Uterus (tissue), 2 donors: Measurements from ENCODE around the gene NUTF2.

Experiments
- POLR2A ChIP-seq, 2 donors: fragments of 450-650 bp; IDR thresholded peaks; one replicate each; pipeline ENCODE4 v1.6.1; 2016; ENCODE audit warnings: antibody characterized with exemption in 2 of 2, mild to moderate bottlenecking in 1 of 2, moderate library complexity in 1 of 2
- TF ChIP-seq, protein P1 (sequence below), 4 experiments: fragments of 200-600 bp in 2 of 4; fragments of 450-650 bp in 2 of 4; sonication (generic) in 2 of 4; IDR thresholded peaks; one replicate each; pipeline ENCODE4 v1.5.1; 2016 to 2019; ENCODE audit warnings: antibody characterized with exemption in 4 of 4, mild to moderate bottlenecking in 2 of 4, moderate library complexity in 1 of 4

- TF ChIP-seq, protein P1, sequence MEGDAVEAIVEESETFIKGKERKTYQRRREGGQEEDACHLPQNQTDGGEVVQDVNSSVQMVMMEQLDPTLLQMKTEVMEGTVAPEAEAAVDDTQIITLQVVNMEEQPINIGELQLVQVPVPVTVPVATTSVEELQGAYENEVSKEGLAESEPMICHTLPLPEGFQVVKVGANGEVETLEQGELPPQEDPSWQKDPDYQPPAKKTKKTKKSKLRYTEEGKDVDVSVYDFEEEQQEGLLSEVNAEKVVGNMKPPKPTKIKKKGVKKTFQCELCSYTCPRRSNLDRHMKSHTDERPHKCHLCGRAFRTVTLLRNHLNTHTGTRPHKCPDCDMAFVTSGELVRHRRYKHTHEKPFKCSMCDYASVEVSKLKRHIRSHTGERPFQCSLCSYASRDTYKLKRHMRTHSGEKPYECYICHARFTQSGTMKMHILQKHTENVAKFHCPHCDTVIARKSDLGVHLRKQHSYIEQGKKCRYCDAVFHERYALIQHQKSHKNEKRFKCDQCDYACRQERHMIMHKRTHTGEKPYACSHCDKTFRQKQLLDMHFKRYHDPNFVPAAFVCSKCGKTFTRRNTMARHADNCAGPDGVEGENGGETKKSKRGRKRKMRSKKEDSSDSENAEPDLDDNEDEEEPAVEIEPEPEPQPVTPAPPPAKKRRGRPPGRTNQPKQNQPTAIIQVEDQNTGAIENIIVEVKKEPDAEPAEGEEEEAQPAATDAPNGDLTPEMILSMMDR (IDR thresholded peaks at IDR 0.05), result no peak
- no peak for TF ChIP-seq POLR2A (IDR thresholded peaks at IDR 0.05)
These were observed 39.7 kb downstream of the NUTF2 start for GRCh38 chr16:67886387-67886786.
